Right cardiac atrium (tissue), 5 donors: ENCODE data around the gene DRAXIN. TPM values are rescaled to one million over a fixed set of nuclear protein-coding genes. Genes with fewer than 3 reads are reported as not detected.
A peak's percentile ranks its signal among the peaks of the same experiment; 100 is the strongest.

ENCODE experiments used
- ATAC-seq, 2 donors: fragments of 200-7000 bp; cut with Tn5 transposase; one replicate each; pipeline versions ENCODE4 v1.8.0 to v1.9.1; 2020; ENCODE audit warnings: moderate library complexity in 2 of 2, mild to moderate bottlenecking in 1 of 2
- DNase-seq, 3 donors: peaks; one replicate each; pipeline ENCODE4 v3.0.0-alpha.2; 2020
- H3K27ac ChIP-seq: one replicate; pipeline ENCODE4 v1.5.1; 2013; ENCODE audit warnings: mild to moderate bottlenecking, low read length, control low read depth, moderate library complexity
- H3K27me3 ChIP-seq: one replicate; pipeline ENCODE4 v1.6.1; 2013; ENCODE audit not compliant: control insufficient read depth, insufficient read depth
- H3K4me1 ChIP-seq: one replicate; pipeline ENCODE4 v1.6.1; 2013; ENCODE audit warnings: low read length; ENCODE audit not compliant: control insufficient read depth, insufficient read depth
- H3K4me3 ChIP-seq: one replicate; pipeline ENCODE4 v1.5.1; 2013; ENCODE audit warnings: low read length, control low read depth
- H3K9me3 ChIP-seq: one replicate; pipeline ENCODE4 v1.6.1; 2013; ENCODE audit warnings: low read length; ENCODE audit not compliant: control insufficient read depth
- WGBS: extraction: QIAGEN DNeasy Blood & Tissue Kit; methylation state at CpG from one replicate; pipeline ENCODE4 v1.1.7; 2013; 5-methylcytosine and 5-hydroxymethylcytosine counted together
- intact Hi-C, 4 donors: fragments of 100-400 bp; cut with DNase I; formaldehyde crosslinking; loops; one replicate each; pipeline versions ENCODE4 v1.11.0 to v1.14.0; 2022 to 2023
- polyA plus RNA-seq: library from polyadenylated mRNA; stranded (reverse); fragments of 200-250 nt; gene quantifications from one replicate; pipeline ENCODE4 v1.2.3, GENCODE V29; 2013
- total RNA-seq, 4 donors: library from RNA; stranded (reverse); fragmentation: NEBNext Ultra II Directional; extraction: Animal tissue kit (Norgen Biotek cat#: 25700); gene quantifications; one replicate each; pipeline ENCODE4 v1.2.1, GENCODE V29; 2021
- donor health status: healthy with polysubstance abuse.
- donor health status: DM: no; HTN: yes; CAD: no.
- donor health status: DM: no; HTN: no; CAD: no.
- donor health status: DM: no; HTN: yes; CAD: no; lungs with severe emphysema.
- donor health status: DM: yes; HTN: yes; CAD: no.

DRAXIN gene
- total and polyA plus RNA-seq, 5 donors, result 0.02 to 0.08 (median 0.03) TPM; not detected in 1

DNA sequence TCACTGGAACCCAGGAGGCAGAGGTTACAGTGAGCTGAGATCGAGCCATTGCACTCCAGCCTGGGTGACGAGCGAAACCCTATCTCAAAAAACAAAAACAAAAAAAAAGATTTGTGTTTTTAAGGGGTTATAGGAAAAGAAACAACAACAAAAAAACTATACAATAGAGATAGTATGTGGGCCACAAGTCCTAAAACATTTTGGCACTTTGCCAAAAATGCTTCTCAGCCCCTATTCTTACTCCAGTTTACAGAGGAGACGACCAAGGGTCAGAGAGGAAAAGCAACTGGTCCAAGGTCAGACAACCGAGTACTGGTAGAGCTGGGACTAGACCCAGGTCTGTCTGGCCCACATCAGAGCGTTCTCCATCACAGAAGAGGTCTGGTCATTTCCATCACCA is 33.9 kb upstream of the DRAXIN start:
- H3K27me3 ChIP-seq, result no peaks in the 10 kb centered on the region
- no peaks in the 10 kb centered on the region for H3K9me3 ChIP-seq
- WGBS, result 74% methylated on average over 6 of the region's 6 CpGs
- DNase-seq (no peak), ATAC-seq (no peak)
- H3K27ac ChIP-seq, result no peak overlapping the region
- H3K4me3 ChIP-seq, result no peak overlapping the region
- no peaks in the 10 kb centered on the region for H3K4me1 ChIP-seq
- intact Hi-C loops, result loop anchor here in 2 of 4 donors (10.0 kb wide), 2 partner anchors 47 to 227 kb away; no protein-coding TSS in a partner anchor

DNA sequence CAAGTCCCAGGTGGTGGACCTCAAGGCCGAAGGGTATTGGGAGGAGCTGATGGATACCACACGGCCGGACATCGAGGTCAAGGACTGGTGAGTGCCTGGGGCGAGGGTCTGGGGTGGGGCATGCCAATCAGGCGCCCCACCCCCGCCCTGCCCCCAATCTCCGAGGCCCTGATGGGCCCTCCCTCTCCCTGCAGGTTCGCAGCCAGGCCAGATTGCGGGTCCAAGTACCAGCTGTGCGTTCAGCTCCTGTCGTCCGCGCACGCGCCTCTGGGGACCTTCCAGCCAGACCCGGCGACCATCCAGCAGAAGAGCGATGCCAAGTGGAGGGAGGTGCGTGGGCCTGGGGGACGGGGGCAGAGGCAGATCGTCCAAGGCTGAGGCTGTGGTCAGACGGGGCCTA is 33.0 kb upstream of the DRAXIN start:
- intact Hi-C loops, result loop anchor here in 2 of 4 donors (10.0 kb wide), 2 partner anchors 46 to 226 kb away; no protein-coding TSS in a partner anchor
- DNase-seq, result peak in 1 of 3 donors; percentile 44

DNA sequence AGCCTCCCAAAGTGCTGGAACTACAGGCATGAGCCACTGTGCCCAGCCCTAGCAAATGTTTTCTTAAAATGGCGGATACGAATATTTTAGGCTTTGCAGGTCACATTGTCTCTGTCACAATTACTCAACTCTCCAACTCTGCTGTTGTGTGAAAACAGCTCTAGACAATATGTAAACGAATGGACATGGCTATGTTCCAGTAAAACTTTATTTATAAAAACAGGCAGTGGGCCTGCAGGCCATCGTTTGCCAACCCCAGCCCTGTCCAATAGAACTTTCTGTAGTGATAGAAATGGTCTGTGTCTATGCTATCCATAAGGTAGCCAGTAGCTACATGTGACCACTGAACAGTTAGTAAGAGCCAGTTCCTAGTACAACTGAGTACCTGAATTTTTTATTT is 31.8 kb upstream of the DRAXIN start:
- H3K27ac ChIP-seq, result no peak overlapping the region
- intact Hi-C loops, result loop anchor here (5.0 to 10.0 kb wide), 4 partner anchors 45 to 225 kb away; no protein-coding TSS in a partner anchor
- no peaks in the 10 kb centered on the region for H3K9me3 ChIP-seq
- H3K27me3 ChIP-seq, result no peaks in the 10 kb centered on the region
- H3K4me3 ChIP-seq, result no peak overlapping the region
- no peak for DNase-seq
- ATAC-seq, result no peak
- WGBS, result 75% methylated on average over 4 of the region's 4 CpGs
- H3K4me1 ChIP-seq, result no peaks in the 10 kb centered on the region

More for the DNA sequence above, 33.0 kb upstream of the DRAXIN start:
- 84% methylated on average over 23 of the region's 23 CpGs for WGBS
- H3K4me1 ChIP-seq, result no peaks in the 10 kb centered on the region
- no peak for ATAC-seq
- no peak overlapping the region for H3K4me3 ChIP-seq
- no peaks in the 10 kb centered on the region for H3K27me3 ChIP-seq
- H3K27ac ChIP-seq, result no peak overlapping the region
- H3K9me3 ChIP-seq, result no peaks in the 10 kb centered on the region

DNA sequence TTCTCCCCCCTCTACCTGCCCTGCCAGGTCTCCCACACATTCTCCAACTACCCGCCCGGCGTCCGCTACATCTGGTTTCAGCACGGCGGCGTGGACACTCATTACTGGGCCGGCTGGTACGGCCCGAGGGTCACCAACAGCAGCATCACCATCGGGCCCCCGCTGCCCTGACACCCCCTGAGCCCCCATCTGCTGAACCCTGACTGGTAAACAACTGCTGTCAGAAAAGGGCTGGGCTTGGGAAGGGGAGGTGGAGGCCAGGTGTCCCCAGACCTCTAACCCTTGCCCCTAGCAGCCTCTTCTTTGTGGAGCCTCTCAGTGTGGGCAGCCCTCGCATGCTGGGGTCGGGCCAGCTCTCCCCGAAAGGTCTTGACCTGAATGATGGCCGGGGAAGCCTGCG is 30.4 kb upstream of the DRAXIN start:
- Histone ChIP-seq H3K27ac (no peak overlapping the region), H3K4me1 (no peaks in the 10 kb centered on the region), H3K9me3 (no peaks in the 10 kb centered on the region), H3K4me3 (no peak overlapping the region), H3K27me3 (no peaks in the 10 kb centered on the region)
- 90% methylated on average over 17 of the region's 17 CpGs for WGBS
- intact Hi-C loops, result loop anchor here in 2 of 4 donors (5.0 to 10.0 kb wide), 2 partner anchors 46 to 64 kb away; no protein-coding TSS in a partner anchor
- ATAC-seq (no peak), DNase-seq (peak in 1 of 3 donors; percentile 39)

DNA sequence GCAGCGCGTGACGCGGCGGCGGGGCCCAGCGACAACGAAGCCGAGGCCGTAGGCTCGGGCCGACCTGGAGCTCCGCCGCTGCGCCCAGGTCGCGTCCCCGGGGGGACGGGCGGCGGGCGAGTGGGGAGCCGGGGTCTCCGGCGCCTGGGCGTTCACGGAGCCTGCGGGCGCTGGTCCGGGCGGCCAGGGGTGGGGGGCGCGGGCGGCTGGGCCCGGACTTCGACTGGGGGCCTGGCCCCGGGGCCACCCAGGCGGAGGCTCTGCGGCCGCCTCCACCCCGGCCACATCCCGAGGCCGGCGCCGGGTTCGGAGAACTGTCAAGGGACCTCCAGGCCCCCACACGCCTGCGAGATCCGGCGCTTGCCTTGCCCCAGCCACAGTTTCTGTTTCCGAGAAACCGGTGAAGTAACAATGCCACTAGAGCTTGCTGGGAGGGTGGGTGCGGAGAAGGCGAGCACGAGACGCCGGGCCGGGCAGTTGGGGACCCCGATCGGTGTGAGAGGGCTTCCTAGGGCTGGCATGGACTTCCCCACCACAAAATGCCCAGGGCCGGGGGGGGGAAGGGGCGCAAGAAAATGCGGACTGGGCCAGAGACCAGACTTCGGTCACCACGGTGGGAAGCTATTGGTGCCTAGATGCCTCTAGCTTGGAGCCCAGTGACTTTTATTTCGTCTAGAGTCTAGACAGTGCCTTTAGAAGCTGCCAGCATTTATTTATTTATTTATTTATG is 27.0 kb upstream of the DRAXIN start:
- under 1% methylated on average over 66 of the region's 66 CpGs for WGBS
- Histone ChIP-seq H3K27ac (no peak overlapping the region), H3K4me1 (no peaks in the 10 kb centered on the region), H3K4me3 (peak overlapping the region; percentile 76), H3K27me3 (no peaks in the 10 kb centered on the region), H3K9me3 (no peaks in the 10 kb centered on the region)
- DNase-seq (peak; percentile 40 to 78 (median 77)), ATAC-seq (peak; percentile 47 to 48)
- intact Hi-C loops, result loop anchor here in 2 of 4 donors (5.0 to 10.0 kb wide), 2 partner anchors 43 to 60 kb away; no protein-coding TSS in a partner anchor

DNA sequence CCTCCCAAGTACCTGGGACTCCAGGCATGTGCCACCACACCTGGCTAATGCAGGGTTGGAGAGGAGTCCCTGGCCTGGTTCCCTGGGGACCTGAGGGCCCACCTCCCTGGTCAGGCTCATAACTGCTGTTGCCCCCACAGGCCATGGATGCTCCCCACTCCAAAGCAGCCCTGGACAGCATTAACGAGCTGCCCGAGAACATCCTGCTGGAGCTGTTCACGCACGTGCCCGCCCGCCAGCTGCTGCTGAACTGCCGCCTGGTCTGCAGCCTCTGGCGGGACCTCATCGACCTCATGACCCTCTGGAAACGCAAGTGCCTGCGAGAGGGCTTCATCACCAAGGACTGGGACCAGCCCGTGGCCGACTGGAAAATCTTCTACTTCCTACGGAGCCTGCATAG is 23.0 kb upstream of the DRAXIN start:
- ATAC-seq (no peak), DNase-seq (no peak)
- Histone ChIP-seq H3K27ac (no peak overlapping the region), H3K27me3 (no peaks in the 10 kb centered on the region), H3K9me3 (no peaks in the 10 kb centered on the region), H3K4me1 (no peaks in the 10 kb centered on the region), H3K4me3 (no peak overlapping the region)
- WGBS, result 80% methylated on average over 14 of the region's 14 CpGs
- intact Hi-C loops, result loop anchor here in 1 of 4 donors (10.0 kb wide), 1 partner anchor 56 kb away; no protein-coding TSS in a partner anchor

DNA sequence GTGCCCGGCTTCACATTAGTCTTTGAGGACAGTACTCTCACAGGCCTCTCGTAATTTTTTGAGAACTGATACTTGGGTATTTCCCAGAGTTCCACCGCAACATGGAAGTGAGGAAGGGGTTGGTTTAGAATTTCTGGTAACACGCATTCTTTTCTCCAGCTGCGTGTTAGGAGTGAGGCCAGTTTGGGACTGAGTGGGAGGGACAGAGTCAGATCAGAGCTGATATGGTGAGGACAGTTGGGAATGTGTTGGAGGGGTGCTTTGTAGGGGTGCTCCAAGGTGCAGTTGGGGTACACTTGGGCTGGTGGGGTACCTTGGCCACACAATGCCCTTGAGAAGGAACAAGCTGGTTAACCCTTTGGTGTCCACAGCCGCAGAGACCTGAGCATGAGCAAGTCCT is 20.8 kb upstream of the DRAXIN start:
- Histone ChIP-seq H3K9me3 (no peaks in the 10 kb centered on the region), H3K27ac (no peak overlapping the region), H3K4me1 (no peaks in the 10 kb centered on the region), H3K27me3 (no peaks in the 10 kb centered on the region), H3K4me3 (no peak overlapping the region)
- no peak for ATAC-seq
- intact Hi-C loops, result no loop called here
- WGBS, result 69% methylated on average over 6 of the region's 6 CpGs
- DNase-seq, result no peak

DNA sequence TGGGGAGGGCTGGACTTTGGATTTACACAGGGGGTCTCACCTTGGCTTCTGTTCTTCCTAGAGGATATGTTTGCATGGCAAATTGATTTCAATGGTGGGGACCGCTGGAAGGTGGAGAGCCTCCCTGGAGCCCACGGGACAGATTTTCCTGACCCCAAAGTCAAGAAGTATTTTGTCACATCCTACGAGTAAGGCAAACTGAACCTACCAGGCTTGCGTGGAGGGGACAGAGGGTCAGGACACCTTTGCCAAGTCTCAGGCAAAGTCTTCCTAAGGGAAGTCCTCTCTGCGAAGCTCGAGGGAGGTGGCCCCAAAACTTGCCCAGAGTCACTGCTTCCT is 20.3 kb upstream of the DRAXIN start:
- no peaks in the 10 kb centered on the region for H3K9me3 ChIP-seq
- ATAC-seq (no peak), DNase-seq (no peak)
- no peak overlapping the region for H3K4me3 ChIP-seq
- WGBS, result 81% methylated on average over 6 of the region's 6 CpGs
- H3K4me1 ChIP-seq, result no peaks in the 10 kb centered on the region
- H3K27me3 ChIP-seq, result no peaks in the 10 kb centered on the region
- intact Hi-C loops, result no loop called here
- H3K27ac ChIP-seq, result no peak overlapping the region

DNA sequence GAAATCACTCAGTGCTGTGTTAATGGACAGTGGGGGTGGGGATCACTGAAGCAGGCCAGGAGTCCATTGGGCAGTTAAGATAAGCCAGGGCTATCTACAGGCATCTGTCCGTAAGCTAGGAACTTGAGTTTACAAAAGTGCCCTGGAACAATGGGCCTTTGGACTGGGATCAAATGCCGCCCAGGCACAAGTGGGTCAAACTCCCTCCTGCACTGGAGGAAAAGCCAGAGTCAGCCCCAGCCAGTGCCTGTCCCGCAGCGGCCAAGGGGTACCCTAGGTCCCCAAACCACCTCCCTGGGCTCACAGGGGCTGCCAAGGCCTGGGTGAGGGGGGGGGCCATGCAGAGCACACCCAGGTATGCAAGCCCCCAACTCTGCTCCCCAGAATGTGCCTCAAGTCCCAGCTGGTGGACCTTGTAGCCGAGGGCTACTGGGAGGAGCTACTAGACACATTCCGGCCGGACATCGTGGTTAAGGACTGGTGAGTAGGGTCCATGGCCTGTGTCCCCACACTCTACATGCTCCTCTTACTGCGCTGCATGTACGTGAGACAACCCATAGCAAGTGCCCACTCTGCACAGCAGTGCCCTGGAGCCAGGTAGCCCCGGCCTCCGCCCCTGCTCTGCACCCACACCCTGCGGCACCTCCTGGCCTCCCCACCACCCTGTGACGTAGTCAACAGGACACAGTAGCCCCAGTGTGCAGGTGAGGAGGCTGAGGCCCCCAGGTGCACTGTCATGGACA is 19.8 kb upstream of the DRAXIN start:
- intact Hi-C loops, result no loop called here
- Histone ChIP-seq H3K27me3 (no peaks in the 10 kb centered on the region), H3K9me3 (no peaks in the 10 kb centered on the region), H3K27ac (no peak overlapping the region), H3K4me1 (no peaks in the 10 kb centered on the region), H3K4me3 (no peak overlapping the region)
- ATAC-seq, result peak; percentile 29 to 32
- 88% methylated on average over 14 of the region's 14 CpGs for WGBS
- DNase-seq, result no peak

DNA sequence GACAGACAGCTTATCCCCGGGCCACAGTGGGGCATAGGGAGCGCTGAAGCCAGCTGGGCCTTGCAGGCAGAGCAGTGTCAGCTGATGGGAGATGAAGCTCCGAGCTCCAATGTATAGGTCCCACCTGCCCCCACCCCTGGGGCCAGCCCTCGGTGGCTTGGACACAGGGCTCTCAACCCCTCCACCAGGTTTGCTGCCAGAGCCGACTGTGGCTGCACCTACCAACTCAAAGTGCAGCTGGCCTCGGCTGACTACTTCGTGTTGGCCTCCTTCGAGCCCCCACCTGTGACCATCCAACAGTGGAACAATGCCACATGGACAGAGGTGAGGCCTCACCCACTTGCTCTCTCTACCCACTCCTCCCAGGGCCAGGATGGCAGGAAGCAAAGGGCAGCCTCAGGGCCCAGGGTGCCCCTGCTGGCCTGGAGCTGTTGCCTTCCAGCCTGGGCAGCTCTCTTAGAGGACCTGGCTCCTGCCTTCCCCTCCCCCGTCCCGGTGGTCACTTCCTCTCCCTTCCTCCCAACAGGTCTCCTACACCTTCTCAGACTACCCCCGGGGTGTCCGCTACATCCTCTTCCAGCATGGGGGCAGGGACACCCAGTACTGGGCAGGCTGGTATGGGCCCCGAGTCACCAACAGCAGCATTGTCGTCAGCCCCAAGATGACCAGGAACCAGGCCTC is 18.3 kb upstream of the DRAXIN start:
- H3K4me3 ChIP-seq, result no peak overlapping the region
- no peak overlapping the region for H3K27ac ChIP-seq
- intact Hi-C loops, result no loop called here
- H3K4me1 ChIP-seq, result no peaks in the 10 kb centered on the region
- 95% methylated on average over 14 of the region's 14 CpGs for WGBS
- ATAC-seq (no peak), DNase-seq (no peak)
- H3K27me3 ChIP-seq, result no peaks in the 10 kb centered on the region
- no peaks in the 10 kb centered on the region for H3K9me3 ChIP-seq

DNA sequence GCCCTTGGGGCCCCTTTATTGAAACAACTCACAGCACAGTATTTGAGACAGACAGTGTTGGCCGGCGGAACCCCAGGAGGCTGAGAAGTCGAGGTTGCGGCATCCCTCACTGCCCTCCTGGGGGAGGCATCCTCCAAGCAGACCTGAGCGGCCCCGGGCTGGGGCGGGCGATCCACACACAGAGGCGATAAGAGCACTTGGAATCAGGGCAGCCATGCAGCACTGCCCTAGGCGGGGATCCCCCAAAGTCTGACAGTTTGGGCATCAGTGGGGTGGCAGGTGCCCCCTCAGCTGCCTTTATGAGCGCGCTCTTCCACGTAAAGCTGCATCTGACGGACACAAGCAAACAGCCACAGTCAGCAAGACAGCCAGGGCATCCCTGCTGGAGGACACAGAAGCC is 17.0 kb upstream of the DRAXIN start:
- no peaks in the 10 kb centered on the region for H3K27me3 ChIP-seq
- no peaks in the 10 kb centered on the region for H3K9me3 ChIP-seq
- no peak overlapping the region for H3K4me3 ChIP-seq
- ATAC-seq (no peak), DNase-seq (no peak)
- no peak overlapping the region for H3K27ac ChIP-seq
- WGBS, result 97% methylated on average over 14 of the region's 14 CpGs
- H3K4me1 ChIP-seq, result no peaks in the 10 kb centered on the region
- intact Hi-C loops, result no loop called here
